ENCODE results near the gene RPRD2.
"Not testable (repeated sequence)": the region's sequence is repeated elsewhere in the genome, so short reads cannot be mapped to it uniquely, and the experiment has no call there.

Gene RPRD2

DNA sequence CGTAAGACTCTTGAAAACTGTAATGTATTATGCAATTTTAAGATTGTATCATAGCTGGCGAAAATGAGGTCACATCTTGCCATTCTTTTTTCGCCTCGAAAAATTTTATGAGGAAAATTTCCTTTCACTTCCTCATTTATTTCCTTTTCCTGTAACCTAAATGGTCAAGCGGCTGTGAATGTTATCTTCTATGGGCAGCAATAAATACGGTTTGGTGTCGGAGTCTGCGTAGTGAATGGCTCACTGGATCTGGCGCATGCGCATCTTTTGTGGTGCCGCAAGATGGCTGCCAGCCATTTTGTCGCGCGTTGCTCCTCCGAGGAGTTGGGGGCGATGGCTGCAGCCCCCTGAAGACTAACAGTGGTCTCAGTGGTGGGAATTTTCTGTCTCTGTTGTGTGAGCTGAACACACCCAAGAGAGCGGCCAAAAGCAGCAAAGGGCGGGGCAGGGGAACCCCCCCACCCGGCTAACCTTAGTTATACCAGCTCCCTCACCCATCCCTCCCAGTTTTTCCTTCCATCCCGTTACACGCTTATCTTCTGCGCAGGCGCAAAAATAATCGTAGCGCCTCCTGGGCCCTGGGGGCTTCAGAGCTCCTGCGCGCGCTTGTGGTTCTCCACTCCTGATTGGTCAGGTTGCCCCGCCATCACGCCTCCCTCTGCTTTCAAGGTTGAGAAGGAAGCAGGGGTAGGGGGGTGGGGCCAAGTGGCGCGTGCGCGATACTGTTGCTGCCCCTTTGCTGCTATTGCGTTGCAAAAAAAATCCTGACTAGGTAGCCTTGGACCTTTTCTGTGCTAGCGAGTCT lies at the start of gene RPRD2:
TSS of gene RPRD2 (plus strand) at position 722 of the 805 bp plus-strand sequence. CDS start 568 bp downstream, outside the sequence.
- peak; percentile 100 for DNase-seq (ENCODE audit: low spot score)

DNA sequence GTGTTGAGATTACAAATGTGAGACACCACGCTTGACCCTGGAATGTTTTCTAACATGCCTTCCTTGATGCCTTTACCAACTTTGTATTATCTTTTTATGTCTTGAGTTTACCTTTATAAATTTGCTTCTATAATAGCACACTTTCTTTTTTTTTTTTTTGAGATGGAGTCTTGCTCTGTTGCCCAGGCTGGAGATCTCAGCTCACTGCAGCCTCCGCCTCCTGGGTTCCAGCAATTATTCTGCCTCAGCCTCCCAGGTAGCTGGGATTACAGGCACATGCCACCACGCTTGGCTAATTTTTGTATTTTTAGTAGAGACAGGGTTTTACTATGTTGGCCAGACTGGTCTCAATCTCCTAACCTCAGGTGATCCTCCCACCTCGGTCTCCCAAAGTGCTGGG lies 49.3 kb upstream of the RPRD2 start:
- not testable (repeated sequence) for DNase-seq (ENCODE audit: low spot score)

DNA sequence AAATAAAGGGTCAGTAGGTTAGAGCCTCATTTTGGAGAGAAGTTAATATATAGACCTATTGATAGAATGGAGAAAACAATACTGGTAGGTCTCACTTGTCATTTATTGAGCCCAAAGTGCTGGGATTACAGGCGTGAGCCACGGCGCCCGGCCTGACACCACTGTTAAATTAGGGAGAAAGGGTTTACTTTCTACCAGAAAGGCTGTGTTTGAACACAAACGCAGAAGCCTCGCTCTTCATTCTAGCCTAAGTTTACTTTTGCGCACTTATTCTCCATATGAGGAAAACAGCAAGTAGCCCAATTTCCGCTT lies 43.3 kb upstream of the RPRD2 start:
- DNase-seq (ENCODE audit: low spot score), result no peak

DNA sequence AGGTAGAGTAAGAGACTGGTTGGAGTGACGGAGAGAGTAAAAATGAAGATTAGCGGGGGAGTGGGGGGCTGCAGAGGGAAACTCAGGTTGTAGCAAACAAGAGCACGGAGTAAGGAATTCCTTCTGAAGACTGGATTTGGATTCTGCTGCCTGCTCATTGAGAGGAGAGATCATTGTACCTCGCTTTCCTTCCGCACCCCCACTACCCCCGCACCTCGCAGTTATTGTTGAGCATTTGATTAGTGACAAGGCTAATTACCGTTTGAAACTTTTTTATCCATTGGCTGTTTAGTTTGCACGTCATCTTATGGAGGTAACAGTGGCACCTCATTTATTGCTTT lies 42.2 kb upstream of the RPRD2 start:
- DNase-seq (ENCODE audit: low spot score), result no peak

DNA sequence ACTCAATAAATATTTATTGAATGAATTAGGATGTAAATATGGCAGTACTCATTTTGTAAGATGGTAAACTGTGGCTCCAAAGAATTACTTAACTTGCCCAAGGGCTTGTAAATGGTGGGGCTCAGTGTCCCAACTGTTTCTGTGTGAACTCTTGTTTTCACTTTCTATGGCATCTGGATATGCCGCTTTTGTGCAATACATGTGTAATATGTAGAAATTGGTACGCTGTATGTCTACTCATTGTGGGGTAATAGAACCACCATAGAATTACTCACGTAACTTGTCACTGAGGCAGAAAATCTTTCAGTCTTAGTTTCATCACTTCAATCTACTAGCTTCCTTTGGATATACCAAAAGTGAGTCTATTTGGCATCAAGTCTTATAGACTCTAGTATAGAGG lies 41.6 kb upstream of the RPRD2 start:
- no peak for DNase-seq (ENCODE audit: low spot score)

DNA sequence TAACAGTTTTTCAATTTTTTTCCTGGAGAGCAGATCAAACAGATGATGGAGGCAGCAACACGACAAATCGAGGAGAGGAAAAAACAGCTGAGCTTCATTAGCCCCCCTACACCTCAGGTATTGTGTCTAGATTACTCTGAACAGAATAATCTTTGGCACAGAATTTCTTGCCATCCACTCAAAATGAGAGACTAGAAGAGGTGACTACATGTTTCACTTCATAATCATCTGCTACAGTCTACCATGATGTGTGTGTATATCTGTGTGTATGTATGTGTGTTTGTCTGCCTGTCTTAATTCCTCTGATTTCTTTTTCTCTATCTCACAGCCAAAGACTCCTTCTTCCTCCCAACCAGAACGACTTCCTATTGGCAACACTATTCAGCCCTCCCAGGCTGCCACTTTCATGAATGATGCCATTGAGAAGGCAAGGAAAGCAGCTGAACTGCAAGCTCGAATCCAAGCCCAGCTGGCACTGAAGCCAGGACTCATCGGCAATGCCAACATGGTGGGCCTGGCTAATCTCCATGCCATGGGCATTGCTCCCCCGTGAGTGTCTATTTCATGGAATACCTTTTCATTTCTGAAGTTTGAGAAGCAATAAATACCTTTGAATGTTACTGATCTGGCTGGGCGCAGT lies 31.2 kb upstream of the RPRD2 start:
- DNase-seq (ENCODE audit: low spot score), result no peak

DNA sequence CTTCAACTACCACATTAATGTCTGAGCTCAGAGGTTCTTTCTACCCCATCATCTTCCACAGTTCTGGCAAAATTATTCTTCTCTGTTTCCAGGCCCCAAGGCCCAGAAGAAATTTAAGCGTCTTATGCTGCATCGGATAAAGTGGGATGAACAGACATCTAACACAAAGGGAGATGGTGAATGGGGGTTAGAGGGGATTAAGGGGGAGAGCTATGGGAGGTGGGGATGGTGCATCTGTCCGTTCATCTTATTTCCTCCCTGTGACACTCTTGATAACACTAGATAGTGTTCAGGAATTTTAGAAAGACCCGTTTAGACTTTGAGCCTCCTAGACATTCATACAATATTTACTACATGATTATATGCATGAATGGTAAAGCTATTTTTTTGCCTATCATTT lies 17.6 kb upstream of the RPRD2 start:
- no peak for DNase-seq (ENCODE audit: low spot score)

DNA sequence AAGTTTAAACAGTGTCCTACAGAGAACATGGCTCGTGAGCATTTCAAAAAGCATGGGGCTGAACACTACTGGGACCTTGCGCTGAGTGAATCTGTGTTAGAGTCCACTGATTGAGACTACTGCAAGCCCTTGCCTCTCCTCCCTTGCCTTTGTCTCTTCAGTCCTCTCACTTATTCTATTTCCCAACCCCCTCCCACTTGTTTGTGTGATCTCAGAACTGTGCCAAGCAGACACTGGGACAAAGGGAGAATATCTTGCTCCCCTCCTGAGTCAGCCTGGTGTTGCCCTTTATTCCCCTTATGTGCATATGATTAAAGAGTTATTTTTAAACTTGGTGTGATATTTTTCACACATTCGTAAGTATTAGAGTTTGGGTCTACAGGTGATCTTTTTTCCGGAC lies 11.1 kb upstream of the RPRD2 start:
- no peak for DNase-seq (ENCODE audit: low spot score)

DNA sequence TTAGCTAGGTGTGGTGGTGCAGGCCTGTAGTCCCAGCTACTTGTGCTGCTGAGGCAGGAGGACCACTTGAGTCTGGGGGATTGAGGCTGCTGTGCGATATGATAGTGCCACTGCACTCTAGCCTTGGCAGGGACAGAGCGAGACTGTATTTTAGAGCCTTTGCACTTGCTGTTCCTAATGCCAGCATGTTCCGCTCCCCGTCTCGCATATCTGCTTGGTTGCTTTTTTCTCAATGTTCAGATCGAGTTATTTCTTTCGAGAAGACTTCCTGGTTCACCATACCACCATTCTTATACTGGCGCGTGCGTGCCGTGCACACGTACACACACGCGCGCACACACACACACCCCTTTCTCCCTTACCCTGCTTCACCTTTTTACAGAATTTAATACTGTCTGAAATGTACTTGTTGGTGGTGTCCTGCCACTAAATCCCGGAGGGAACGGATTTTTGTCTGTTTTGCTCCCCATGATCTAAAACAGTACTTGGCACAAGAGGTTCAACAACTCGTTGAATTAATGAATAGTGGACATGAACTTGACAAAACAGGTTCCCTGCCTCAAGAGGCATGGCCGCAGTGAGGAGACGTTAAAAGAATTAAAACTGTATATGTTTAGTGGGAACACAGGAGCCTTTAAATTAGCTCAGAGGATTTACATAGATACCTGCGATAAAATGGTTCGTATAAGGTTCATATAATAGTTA lies 1.1 kb upstream of the RPRD2 start:
- DNase-seq (ENCODE audit: low spot score), result no peak

DNA sequence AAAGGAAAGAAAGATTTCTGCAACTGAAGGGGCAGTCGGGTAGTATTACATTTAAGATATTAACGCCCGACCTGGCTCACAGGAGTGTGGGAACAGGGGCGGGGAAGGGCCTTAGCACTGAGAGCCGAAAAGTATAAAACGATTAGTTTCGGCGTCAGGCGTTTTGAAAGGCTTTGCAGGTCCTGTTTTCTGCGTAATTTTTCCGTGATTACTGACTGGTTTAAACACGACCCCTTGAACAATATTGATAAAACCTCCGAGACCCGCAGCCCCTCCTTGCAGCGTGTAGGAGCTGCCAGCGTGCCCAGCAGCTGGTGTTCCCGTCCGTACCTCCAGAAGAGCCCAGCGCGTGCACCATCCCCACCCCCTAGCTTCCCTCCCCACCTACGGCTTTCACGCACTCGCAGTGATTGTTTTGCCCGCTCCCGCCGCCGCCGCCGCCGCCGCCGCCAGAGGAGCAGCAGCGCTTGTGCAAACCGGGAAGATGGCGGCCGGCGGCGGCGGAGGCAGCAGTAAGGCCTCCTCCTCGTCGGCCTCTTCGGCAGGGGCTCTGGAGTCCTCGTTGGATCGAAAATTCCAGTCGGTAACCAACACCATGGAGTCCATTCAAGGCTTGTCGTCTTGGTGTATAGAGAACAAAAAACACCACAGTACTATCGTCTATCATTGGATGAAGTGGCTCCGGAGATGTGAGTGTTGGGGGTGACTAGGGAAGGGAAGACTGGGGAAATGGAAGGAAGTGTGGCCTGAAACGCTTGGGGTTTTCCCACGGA lies 470 bp downstream of the RPRD2 start:
- peak; percentile 79 for DNase-seq (ENCODE audit: low spot score)

DNA sequence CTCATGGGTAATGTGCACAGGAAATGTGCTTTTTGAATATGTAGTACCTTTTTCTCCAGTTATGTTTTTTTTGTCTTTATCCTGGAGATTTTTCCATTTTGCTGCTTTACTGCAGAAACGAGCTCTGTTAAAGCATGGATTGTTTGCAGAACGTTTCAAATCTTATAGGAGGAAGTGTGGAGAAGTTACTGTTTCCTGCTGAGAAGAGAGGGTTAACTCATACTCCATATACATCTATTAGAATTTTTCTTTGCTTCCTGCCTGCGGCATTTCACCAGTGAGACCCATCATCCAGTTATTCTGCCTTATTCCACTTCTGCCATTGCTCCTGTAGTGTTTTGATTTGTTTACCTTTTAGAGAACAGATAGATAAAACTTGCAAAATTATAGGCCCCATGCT lies 2.0 kb downstream of the RPRD2 start:
- DNase-seq (ENCODE audit: low spot score), result peak; percentile 19

DNA sequence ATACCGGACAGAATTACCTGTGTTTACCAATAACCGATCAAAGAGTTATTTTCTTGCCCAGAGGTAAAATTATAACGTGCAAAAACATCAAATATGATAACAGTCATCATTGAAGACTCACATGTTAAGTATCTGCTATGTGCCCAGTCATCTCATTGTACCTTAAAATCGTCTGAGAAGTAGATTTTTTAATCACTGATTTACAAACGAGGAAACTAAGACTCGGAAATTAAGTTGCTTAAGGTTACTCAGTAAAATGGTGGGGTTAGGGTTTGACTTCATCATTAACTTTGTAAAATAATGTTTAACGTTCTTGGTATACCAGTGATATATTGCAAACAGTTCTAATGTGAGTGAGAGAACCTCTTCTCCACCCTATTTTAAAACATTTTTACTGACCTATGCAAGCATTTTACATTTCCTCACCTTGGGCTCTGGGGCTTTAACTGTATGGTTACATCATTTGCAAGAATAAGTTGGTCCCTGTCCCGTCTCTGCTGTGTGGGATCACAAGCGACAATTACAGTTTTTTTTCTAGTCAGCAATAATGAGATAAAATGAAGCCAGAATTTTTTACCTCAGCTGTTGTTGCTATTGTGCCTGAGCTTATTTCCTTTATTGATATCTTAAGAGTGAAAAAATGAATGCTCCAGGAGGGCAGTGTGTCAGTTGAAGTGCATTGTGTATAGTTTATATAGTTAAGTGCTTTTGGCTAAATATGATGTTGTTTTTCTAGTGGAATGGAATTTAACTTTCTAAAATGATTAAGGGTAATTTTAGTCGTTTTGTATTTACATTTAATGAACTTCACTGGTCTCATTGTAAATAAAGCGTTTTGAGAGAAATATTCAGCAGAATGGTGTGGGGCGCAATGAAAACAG lies 2.7 kb downstream of the RPRD2 start:
- no peak for DNase-seq (ENCODE audit: low spot score)

DNA sequence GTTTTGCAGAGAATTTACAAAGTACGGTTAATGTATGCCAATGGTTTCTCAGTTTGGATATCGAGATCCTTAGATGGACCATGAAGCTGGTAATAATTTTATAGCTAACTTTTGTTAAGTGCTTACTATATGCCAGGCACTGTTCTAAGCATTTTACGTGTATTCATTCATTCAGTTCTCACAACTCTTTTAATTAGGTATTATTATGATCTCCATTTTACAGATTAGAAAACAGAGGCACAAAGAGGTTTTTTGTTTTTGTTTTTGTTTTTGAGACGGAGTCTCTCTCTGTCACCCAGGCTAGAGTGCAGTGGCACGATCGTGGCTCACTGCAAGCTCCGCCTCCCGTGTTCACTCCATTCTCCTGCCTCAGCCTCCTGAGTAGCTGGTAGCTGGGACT lies 7.2 kb downstream of the RPRD2 start:
- no peak for DNase-seq (ENCODE audit: low spot score)

DNA sequence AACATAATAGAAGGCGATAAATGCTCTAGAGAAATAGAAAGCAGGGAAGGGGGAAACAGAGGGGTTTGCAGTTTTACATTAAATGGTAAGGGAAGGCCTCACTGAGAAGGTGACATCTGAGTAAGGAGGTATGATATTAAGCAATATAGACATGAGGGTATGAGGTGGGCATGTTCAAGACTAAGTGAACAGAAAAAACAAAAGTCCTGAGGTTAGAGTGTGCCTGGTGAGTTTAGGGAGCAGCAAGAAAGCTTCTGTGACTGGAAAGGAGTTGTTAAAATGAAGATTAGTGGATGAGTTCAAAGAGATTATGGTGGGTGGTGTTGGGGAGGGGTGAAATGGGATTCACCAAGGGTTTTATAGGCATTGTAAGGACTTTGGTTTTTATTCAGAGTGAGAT lies 8.6 kb downstream of the RPRD2 start:
- no peak for DNase-seq (ENCODE audit: low spot score)

DNA sequence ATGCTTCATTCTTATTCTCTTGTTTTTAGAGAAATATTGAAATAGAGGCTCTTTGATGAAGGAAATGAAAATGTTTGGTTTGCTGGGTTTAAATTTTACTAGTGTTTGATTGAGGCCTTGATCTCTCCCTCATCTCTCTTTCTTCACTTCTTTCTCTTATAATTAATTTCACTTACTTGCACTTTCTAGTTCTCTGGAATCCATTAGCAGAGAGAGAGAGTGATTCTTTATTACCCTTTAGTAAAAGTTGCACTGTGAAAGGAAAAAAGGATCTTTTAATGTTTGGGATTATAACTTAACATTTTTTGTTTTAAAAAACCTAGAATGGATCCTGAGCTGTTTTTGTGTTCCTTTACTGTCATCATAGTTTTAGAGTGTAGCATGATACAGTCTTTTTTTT lies 12.2 kb downstream of the RPRD2 start:
- DNase-seq (ENCODE audit: low spot score), result no peak

DNA sequence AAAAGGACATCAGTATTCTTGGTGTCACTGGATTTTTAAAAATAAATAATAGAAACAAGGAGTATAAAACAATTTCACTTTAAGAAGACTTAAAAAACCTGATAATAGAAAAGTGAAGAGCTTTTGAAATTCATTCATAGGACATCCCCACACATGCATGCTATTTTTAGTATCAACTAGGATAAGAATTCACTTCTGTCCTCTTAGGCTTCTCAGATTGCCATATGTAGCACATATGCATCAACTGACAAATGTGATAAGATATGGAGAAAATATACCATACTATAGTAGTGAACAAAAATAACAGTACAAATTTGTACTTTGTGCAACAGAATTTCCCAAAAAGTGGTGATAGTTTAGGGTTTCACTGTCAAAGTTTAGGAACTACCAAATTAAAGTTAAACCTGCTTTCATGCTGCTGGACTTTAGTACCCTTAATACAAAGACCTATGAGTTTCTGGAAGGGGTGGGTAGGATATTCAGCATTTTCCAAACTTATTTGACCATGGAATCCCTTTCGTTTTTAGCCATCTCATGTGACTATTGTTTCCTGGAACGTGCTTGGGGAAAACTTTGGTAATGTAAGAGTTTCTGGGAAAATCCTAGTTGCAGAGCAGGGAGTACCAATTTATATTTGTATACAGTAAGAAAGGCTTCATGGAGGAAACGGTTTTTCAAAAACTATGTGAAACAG lies 19.8 kb downstream of the RPRD2 start:
- DNase-seq (ENCODE audit: low spot score), result no peak

DNA sequence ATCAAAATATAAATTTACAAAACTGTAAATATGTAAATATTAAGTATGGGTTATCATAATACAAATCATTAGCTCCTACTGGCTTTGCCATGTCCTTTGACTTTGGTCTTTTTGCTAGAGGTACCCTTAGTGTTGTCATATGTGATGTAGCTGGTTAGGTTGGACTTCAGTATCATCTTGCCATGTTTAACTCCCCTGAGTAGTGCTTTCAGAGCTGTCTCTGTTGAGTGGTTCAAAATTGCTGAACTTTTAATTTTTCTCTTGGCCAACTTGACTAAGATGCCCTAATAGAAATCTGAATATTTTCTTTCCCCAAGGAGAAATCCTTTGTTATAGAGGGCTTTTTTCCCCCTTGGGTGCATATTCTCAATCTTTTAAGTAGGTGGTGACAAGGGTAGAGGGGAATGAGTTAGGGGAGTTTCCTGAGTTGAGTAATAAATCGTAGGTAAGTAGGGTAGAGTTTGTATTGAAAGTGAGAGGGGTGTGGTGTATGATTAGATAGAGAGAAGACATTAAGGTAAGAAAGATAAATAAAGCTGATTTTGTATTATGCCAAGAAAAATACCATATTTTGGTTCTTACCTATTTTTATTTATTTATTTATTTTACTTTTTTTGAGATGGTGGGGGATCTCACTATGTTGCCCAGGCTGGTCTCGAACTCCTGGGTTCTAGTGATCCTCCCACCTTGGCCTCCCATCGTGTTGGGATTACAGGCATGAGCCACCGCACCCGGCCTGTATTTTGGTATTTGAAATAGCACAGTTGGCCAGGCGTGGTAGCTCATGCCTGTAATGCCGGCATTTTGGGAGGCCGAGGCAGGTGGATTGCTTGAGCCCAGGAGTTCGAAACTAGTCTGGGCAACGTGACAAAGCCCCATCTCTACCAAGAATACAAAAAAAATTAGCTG lies 21.8 kb downstream of the RPRD2 start:
- DNase-seq (ENCODE audit: low spot score), result no peak

DNA sequence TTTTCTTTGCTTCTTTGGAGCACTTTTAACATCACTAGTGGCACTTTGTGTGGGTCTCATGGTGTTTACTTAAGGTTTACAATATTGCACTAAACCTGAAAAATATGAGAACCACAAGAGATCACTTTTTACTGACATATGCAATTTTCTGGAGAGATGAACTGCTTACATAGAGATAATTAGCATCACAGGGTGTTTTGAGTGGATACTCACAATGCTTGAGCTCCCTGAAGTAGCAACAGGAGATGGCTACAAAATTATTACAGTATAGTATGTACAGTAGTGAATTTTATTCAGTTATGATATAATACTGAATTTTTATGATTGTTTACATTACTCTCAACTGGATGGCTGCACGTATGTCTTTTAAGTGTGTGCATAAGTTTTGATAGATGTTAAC lies 22.6 kb downstream of the RPRD2 start:
- no peak for DNase-seq (ENCODE audit: low spot score)

DNA sequence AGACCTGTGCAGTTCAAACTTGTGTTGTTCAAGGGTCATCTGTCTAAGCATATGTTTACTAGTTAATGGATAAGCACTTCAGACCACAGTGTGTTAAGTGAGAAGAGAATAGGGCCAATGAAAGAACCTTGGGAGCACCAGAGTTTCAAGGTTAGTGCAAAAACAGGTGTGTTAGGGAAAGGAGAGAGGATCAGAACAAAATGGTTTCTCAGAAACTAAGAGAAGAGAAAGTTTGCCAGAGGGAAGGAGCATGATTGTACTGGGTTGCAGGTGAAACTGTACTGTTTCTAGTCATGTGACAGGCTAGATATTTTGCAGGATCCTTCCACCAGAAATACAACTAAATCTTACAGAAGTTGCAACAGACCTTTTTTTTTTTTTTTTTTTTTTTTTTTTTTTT lies 23.3 kb downstream of the RPRD2 start:
- DNase-seq (ENCODE audit: low spot score), result no peak

DNA sequence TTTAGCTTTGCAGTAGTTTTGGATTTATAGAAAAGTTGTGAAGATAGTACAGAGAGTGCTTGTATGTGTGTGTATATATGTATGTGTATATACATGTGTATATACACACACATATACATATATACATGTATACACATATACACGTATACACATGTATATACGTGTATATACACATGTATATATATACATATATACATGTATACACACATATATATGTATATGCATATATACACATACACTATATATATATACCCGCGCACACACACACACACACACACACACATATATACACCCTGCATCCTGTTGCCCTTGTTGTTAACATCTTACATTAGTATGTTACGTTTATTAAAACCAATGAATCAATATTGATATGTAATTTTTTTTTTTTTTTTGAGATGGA lies 24.3 kb downstream of the RPRD2 start:
- no peak for DNase-seq (ENCODE audit: low spot score)

Measured in CD4-positive, alpha-beta T cell treated with Interleukin-6 at 100 ng/mL for 8 hours (primary cell).